DOHH2 (cell line): ENCODE measurements around the gene NCAPD2.

ENCODE experiments used
- CTCF ChIP-seq: fragments of 200-600 bp; sonication (generic); IDR thresholded peaks from one replicate; pipeline ENCODE4 v1.5.1; 2014; ENCODE audit warnings: antibody characterized with exemption, mild to moderate bottlenecking, low read depth, low read length; ENCODE audit not compliant: poor library complexity, severe bottlenecking
- EZH2phosphoT487 ChIP-seq: fragments of 200-600 bp; sonication (generic); IDR thresholded peaks from 2 replicates; pipeline ENCODE4 v1.6.1; 2017; ENCODE audit warnings: borderline replicate concordance, mild to moderate bottlenecking, antibody characterized with exemption, low read length, moderate library complexity, mixed read lengths

- no peak for TF ChIP-seq EZH2phosphoT487
- no peak for TF ChIP-seq CTCF
These were observed 63.0 kb downstream of the NCAPD2 start for GRCh38 chr12:6556857-6557256.
